Measurements from ENCODE around the gene EIF5A.

EIF5A gene

DNA sequence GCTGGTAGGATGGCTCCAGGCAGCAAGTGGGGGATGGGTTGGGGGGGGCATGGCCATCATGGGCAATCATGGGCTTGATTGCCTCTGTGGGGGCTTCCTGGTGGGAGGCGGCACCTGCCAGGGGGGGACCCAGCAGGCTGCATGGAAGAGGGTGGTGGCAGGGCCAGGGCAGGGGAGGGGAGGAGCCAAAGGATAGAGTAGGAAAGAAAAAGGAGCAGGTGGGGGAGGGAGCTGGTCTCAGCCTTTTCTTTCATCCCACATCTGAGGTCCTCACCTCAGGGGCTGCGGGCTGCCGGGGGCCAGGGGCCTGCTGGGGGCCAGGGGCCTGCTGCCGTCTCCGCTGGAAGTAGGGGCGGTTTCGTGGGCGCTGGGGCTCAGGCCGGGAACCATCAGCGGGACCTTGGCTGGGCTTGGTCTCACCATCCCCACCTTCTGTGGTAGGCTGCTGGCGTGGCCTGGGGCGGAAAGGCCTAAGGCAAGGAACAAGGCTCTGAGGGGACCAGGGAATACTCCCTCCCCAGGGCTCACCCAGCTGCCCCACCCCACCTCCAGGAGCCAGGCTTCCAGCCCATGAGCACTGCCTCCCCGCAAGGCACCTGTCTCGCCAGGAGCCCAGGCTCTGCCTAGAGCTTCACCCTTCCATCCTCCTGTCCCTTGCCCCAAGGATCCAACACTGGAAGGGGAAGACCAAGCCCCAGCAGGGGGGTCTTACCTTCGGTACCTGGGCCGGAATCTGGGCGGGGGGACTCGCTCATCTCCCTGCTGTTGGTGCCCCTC lies 18.0 kb upstream of the EIF5A start:
- FAIRE-seq (no peak), DNase-seq (ENCODE audit: insufficient read length, low spot score) (peak; percentile 19)
- TF ChIP-seq, protein P1, sequence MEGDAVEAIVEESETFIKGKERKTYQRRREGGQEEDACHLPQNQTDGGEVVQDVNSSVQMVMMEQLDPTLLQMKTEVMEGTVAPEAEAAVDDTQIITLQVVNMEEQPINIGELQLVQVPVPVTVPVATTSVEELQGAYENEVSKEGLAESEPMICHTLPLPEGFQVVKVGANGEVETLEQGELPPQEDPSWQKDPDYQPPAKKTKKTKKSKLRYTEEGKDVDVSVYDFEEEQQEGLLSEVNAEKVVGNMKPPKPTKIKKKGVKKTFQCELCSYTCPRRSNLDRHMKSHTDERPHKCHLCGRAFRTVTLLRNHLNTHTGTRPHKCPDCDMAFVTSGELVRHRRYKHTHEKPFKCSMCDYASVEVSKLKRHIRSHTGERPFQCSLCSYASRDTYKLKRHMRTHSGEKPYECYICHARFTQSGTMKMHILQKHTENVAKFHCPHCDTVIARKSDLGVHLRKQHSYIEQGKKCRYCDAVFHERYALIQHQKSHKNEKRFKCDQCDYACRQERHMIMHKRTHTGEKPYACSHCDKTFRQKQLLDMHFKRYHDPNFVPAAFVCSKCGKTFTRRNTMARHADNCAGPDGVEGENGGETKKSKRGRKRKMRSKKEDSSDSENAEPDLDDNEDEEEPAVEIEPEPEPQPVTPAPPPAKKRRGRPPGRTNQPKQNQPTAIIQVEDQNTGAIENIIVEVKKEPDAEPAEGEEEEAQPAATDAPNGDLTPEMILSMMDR (IDR thresholded peaks at IDR 0.05; ENCODE audit: insufficient read depth, missing control alignments): no peak

GRCh38 chr17:7290166-7290565 lies 17.3 kb upstream of the EIF5A start:
- no peak for FAIRE-seq
- DNase-seq (ENCODE audit: insufficient read length, low spot score): peak; percentile 6
- TF ChIP-seq, protein P1 (IDR thresholded peaks at IDR 0.05; ENCODE audit: insufficient read depth, missing control alignments): no peak

DNA sequence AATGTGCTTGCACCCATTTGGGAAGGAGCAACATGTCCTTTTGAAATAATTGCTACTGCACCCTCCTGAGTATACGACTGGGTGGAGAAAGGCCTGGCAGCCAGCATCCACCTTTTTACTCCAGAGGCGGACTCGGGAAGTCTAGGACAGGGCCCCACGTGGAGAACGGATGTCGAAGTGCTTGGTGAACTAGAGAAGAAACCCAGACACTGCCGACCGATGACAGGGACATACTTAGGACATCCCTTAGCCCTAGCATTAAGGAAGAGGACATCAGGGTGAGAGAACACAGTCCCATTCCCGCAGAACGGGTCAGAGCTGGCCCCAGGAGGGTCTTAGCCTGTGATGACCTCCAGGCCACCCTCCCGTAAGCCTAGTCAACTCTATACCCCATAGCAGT lies 16.7 kb upstream of the EIF5A start:
- no peak for DNase-seq (ENCODE audit: insufficient read length, low spot score)
- FAIRE-seq: no peak
- TF ChIP-seq, protein P1 (IDR thresholded peaks at IDR 0.05; ENCODE audit: insufficient read depth, missing control alignments): no peak

GRCh38 chr17:7292194-7292593 lies 15.2 kb upstream of the EIF5A start:
- DNase-seq (ENCODE audit: insufficient read length, low spot score) (no peak), FAIRE-seq (no peak)
- TF ChIP-seq, protein P1 (IDR thresholded peaks at IDR 0.05; ENCODE audit: insufficient read depth, missing control alignments): no peak

DNA sequence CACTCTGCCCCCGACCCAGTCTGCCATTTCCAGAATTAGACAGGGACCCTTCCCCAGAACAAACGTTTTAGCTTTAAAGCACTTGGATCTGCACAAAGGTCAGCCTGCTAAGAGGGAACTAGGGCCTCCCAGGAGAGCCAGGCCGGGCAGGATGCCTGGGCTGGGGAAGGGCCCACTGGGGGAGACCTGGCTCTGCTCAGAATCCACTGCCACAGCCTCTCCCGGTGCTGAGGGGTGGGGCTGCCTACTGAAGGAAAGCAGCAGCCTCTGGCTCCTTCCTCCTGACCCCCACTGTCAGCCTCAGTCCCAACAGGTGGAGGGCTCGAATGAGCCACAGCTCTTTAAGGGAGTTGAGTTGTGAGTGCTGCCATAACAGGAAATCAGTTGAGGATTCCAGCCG lies 14.7 kb upstream of the EIF5A start:
- FAIRE-seq: no peak
- TF ChIP-seq, protein P1 (IDR thresholded peaks at IDR 0.05; ENCODE audit: insufficient read depth, missing control alignments): no peak
- DNase-seq (ENCODE audit: insufficient read length, low spot score): peak; percentile 15

GRCh38 chr17:7293159-7293558 lies 14.3 kb upstream of the EIF5A start:
- DNase-seq (ENCODE audit: insufficient read length, low spot score) (peak; percentile 6), FAIRE-seq (no peak)
- TF ChIP-seq, protein P1 (IDR thresholded peaks at IDR 0.05; ENCODE audit: insufficient read depth, missing control alignments): no peak
